ENCODE measurements around the gene TTLL7. TPM values are rescaled to one million over a fixed set of nuclear protein-coding genes. Genes with fewer than 3 reads are reported as not detected.

The TTLL7 gene
- total RNA-seq, 1 experiment from 2014 or later: 6.6 TPM

DNA sequence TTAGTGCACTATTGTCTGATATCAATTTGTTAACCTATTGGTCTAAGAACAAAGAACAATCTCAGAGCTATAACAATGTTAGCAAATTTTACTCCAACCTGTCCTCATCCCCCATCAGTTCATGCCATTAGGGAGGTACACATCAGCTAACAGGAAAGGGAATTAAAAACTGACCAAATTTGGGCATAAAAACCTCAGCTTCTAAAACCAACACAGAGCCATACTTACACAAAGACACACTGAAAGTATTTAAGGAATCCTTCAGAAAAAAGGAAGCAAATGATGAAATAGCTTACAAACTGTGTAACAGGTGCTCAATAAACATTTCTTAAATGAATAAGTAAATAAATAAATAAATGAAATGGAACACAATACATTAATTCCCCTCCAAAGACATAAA, 89.2 kb downstream of the TTLL7 start:
- Histone ChIP-seq H3K79me1 (ENCODE audit: insufficient read depth, low read depth, low read length, poor library complexity, severe bottlenecking) (no peaks in the 10 kb centered on the region), H3K23me2 (ENCODE audit: insufficient read length, low read depth, low read length, poor library complexity, severe bottlenecking) (no peaks in the 10 kb centered on the region), H2BK5ac (ENCODE audit: insufficient read length, low read length) (no peak overlapping the region), H3K27ac (ENCODE audit: insufficient read length, low read depth, low read length) (no peak overlapping the region), H2BK12ac (ENCODE audit: insufficient read length, low read depth, low read length) (no peak overlapping the region), H4K20me1 (ENCODE audit: control insufficient read depth, insufficient read depth, insufficient read length) (no peaks in the 10 kb centered on the region), H4K8ac (replicated peaks; ENCODE audit: insufficient read length, low read depth, low read length) (no peak overlapping the region), H3K4ac (ENCODE audit: low read depth, low read length) (no peak overlapping the region), H2AK5ac (ENCODE audit: insufficient read length, low read length) (no peak overlapping the region), H2BK20ac (ENCODE audit: low read depth, low read length, poor library complexity, severe bottlenecking) (no peak overlapping the region), H3K4me1 (ENCODE audit: insufficient read depth, low read length) (no peaks in the 10 kb centered on the region), H2BK15ac (ENCODE audit: low read depth, low read length) (no peak overlapping the region), H3K79me2 (ENCODE audit: insufficient read depth, low read length) (no peaks in the 10 kb centered on the region), H3K4me2 (ENCODE audit: insufficient read depth, insufficient read length, low read length) (no peak overlapping the region), H2AFZ (ENCODE audit: low read length) (no peak overlapping the region), H4K91ac (ENCODE audit: insufficient read length, low read depth, low read length) (no peak overlapping the region), H3K9ac (ENCODE audit: extremely low read depth, insufficient read length, low read length) (no peak overlapping the region), H3K23ac (ENCODE audit: insufficient read length, low read depth, low read length) (no peak overlapping the region), H3K14ac (ENCODE audit: insufficient read depth, low read length) (no peak overlapping the region), H3K9me3 (ENCODE audit: control insufficient read depth, low read depth, low read length) (no peaks in the 10 kb centered on the region), H3K56ac (ENCODE audit: insufficient read length, low read depth, low read length) (no peak overlapping the region), H4K5ac (ENCODE audit: insufficient read length, low read depth, low read length) (no peak overlapping the region), H2BK120ac (ENCODE audit: low read depth, low read length, poor library complexity, severe bottlenecking) (no peak overlapping the region), H3K18ac (ENCODE audit: insufficient read length, low read depth, low read length) (no peak overlapping the region), H3T11ph (ENCODE audit: low read length) (no peak overlapping the region), H3K27me3 (ENCODE audit: insufficient read depth, low read length) (no peaks in the 10 kb centered on the region)
- Mint-ChIP-seq H3K4me1 (0 out of 4 replicates have a peak, but pooled peaks cover 0 to 2% of the 10 kb centered on the region in 2 experiments), H3K36me3 (ENCODE audit: insufficient read depth in 1 of 3, low read depth in 3 of 3) (peaks cover 0 to 2% (median 0%) of the 10 kb centered on the region in 3 experiments; a peak in 2 of 7 replicates), H3K4me3 (no peak overlapping the region), H3K27ac (no peak overlapping the region), H3K9me3 (no peaks in the 10 kb centered on the region), H3K27me3 (ENCODE audit: low read depth) (no peaks in the 10 kb centered on the region)
- TF ChIP-seq, protein P1, sequence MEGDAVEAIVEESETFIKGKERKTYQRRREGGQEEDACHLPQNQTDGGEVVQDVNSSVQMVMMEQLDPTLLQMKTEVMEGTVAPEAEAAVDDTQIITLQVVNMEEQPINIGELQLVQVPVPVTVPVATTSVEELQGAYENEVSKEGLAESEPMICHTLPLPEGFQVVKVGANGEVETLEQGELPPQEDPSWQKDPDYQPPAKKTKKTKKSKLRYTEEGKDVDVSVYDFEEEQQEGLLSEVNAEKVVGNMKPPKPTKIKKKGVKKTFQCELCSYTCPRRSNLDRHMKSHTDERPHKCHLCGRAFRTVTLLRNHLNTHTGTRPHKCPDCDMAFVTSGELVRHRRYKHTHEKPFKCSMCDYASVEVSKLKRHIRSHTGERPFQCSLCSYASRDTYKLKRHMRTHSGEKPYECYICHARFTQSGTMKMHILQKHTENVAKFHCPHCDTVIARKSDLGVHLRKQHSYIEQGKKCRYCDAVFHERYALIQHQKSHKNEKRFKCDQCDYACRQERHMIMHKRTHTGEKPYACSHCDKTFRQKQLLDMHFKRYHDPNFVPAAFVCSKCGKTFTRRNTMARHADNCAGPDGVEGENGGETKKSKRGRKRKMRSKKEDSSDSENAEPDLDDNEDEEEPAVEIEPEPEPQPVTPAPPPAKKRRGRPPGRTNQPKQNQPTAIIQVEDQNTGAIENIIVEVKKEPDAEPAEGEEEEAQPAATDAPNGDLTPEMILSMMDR (conservative IDR thresholded peaks at IDR 0.05): no peak
- DNase-seq: no peak
